ENCODE results near the gene SLC29A2.

GRCh38 chr11:66391322-66391721 is 19.8 kb upstream of the SLC29A2 start:
- TF ChIP-seq NFYB (CRISPR knock-in tag; conservative IDR thresholded peaks at IDR 0.05; ENCODE audit: low read depth): no peak
- TF ChIP-seq E2F1 (CRISPR knock-in tag; IDR thresholded peaks at IDR 0.05): no peak
- no peak for TF ChIP-seq CBFB (CRISPR knock-in tag; IDR thresholded peaks at IDR 0.05; ENCODE audit: low read depth)
- TF ChIP-seq CTCF (IDR thresholded peaks at IDR 0.05): no peak
- TF ChIP-seq ZNF281 (CRISPR knock-in tag; IDR thresholded peaks at IDR 0.05): no peak
- TF ChIP-seq ATF6 (CRISPR knock-in tag; IDR thresholded peaks at IDR 0.05): no peak
- TF ChIP-seq NFATC4 (CRISPR knock-in tag; IDR thresholded peaks at IDR 0.05): no peak
- TF ChIP-seq FOXP4 (CRISPR knock-in tag; IDR thresholded peaks at IDR 0.05): no peak
- no peak for TF ChIP-seq ATF2 (CRISPR knock-in tag; IDR thresholded peaks at IDR 0.05; ENCODE audit: borderline replicate concordance, low read depth)
- TF ChIP-seq TP53 (CRISPR knock-in tag; IDR thresholded peaks at IDR 0.05): no peak
- no peak for TF ChIP-seq ATF3 (CRISPR knock-in tag; conservative IDR thresholded peaks at IDR 0.05)

Data from WTC11 (cell line).